ENCODE measurements around the gene OR2C3. TPM values are rescaled to one million over a fixed set of nuclear protein-coding genes. Genes with fewer than 3 reads are reported as not detected.
"Not testable (repeated sequence)": the region's sequence is repeated elsewhere in the genome, so short reads cannot be mapped to it uniquely, and the experiment has no call there.

OR2C3 gene
- polyA plus RNA-seq, 6 donors from 2014 or later = not detected

GRCh38 chr1:247539215-247539614, 3.0 kb upstream of the OR2C3 start:
- H3K4me1 Mint-ChIP-seq = peaks cover 4 to 11% (median 11%) of the 10 kb centered on the region in 3 donors
- ATAC-seq (ENCODE audit: low read depth in 2 of 2) (no peak), DNase-seq (no peak)
- H3K9me3 Mint-ChIP-seq = peaks cover 0 to 8% (median 0%) of the 10 kb centered on the region in 7 donors
- H3K36me3 Mint-ChIP-seq = no peaks in the 10 kb centered on the region
- H3K27ac Mint-ChIP-seq = no peak overlapping the region
- no peak overlapping the region for H3K4me3 Mint-ChIP-seq
- peaks cover 0 to 12% (median 6%) of the 10 kb centered on the region in 3 donors for H3K27me3 Mint-ChIP-seq

- DNase-seq = no peak
- Mint-ChIP-seq H3K27ac (no peak overlapping the region), H3K36me3 (no peaks in the 10 kb centered on the region), H3K4me3 (no peak overlapping the region), H3K9me3 (peaks cover 0 to 8% (median 0%) of the 10 kb centered on the region in 7 donors), H3K4me1 (peaks cover 4 to 11% (median 11%) of the 10 kb centered on the region in 3 donors), H3K27me3 (peaks cover 0 to 12% (median 6%) of the 10 kb centered on the region in 3 donors)
- no peak for ATAC-seq (ENCODE audit: low read depth in 2 of 2)
These were observed 2.3 kb upstream of the OR2C3 start for GRCh38 chr1:247538561-247538960.

GRCh38 chr1:247535402-247535801, 838 bp downstream of the OR2C3 start:
- ATAC-seq (ENCODE audit: low read depth in 2 of 2) (no peak), DNase-seq (no peak)
- no peaks in the 10 kb centered on the region for H3K36me3 Mint-ChIP-seq
- H3K27me3 Mint-ChIP-seq = peaks cover 0 to 14% (median 11%) of the 10 kb centered on the region in 3 donors
- peaks cover 0 to 8% (median 0%) of the 10 kb centered on the region in 7 donors for H3K9me3 Mint-ChIP-seq
- no peak overlapping the region for H3K4me3 Mint-ChIP-seq
- no peak overlapping the region for H3K27ac Mint-ChIP-seq
- H3K4me1 Mint-ChIP-seq = peaks cover 2 to 8% (median 8%) of the 10 kb centered on the region in 3 donors

GRCh38 chr1:247531937-247532336, 4.3 kb downstream of the OR2C3 start:
- Mint-ChIP-seq H3K27me3 (peaks cover 4 to 14% (median 6%) of the 10 kb centered on the region in 3 donors), H3K4me1 (no peaks in the 10 kb centered on the region), H3K9me3 (no peaks in the 10 kb centered on the region), H3K36me3 (no peaks in the 10 kb centered on the region), H3K4me3 (no peak overlapping the region), H3K27ac (no peak overlapping the region)
- DNase-seq (no peak), ATAC-seq (ENCODE audit: low read depth in 2 of 2) (no peak)

GRCh38 chr1:247530785-247531184, 5.5 kb downstream of the OR2C3 start:
- no peaks in the 10 kb centered on the region for H3K4me1 Mint-ChIP-seq
- H3K4me3 Mint-ChIP-seq = no peak overlapping the region
- no peaks in the 10 kb centered on the region for H3K9me3 Mint-ChIP-seq
- DNase-seq = no peak
- no peak overlapping the region for H3K27ac Mint-ChIP-seq
- no peaks in the 10 kb centered on the region for H3K36me3 Mint-ChIP-seq
- ATAC-seq (ENCODE audit: low read depth in 2 of 2) = no peak
- H3K27me3 Mint-ChIP-seq = peaks cover 4 to 17% (median 6%) of the 10 kb centered on the region in 3 donors

- no peaks in the 10 kb centered on the region for H3K36me3 Mint-ChIP-seq
- H3K27ac Mint-ChIP-seq = no peak overlapping the region
- no peaks in the 10 kb centered on the region for H3K4me1 Mint-ChIP-seq
- DNase-seq (no peak), ATAC-seq (ENCODE audit: low read depth in 2 of 2) (no peak)
- H3K9me3 Mint-ChIP-seq = peaks cover 0 to 2% (median 0%) of the 10 kb centered on the region in 7 donors
- no peak overlapping the region for H3K4me3 Mint-ChIP-seq
- H3K27me3 Mint-ChIP-seq = peaks cover 4 to 21% (median 10%) of the 10 kb centered on the region in 3 donors
These were observed 6.4 kb downstream of the OR2C3 start for GRCh38 chr1:247529771-247530355.

GRCh38 chr1:247528812-247529474, 7.3 kb downstream of the OR2C3 start:
- H3K9me3 Mint-ChIP-seq = peaks cover 0 to 5% (median 0%) of the 10 kb centered on the region in 7 donors
- peaks cover 4 to 26% (median 10%) of the 10 kb centered on the region in 3 donors for H3K27me3 Mint-ChIP-seq
- ATAC-seq (ENCODE audit: low read depth in 2 of 2) (no peak), DNase-seq (no peak)
- H3K4me3 Mint-ChIP-seq = no peak overlapping the region
- no peak overlapping the region for H3K27ac Mint-ChIP-seq
- H3K4me1 Mint-ChIP-seq = no peaks in the 10 kb centered on the region
- no peaks in the 10 kb centered on the region for H3K36me3 Mint-ChIP-seq

GRCh38 chr1:247521886-247522285, 14.4 kb downstream of the OR2C3 start:
- ATAC-seq (ENCODE audit: low read depth in 2 of 2) = not testable (repeated sequence)

GRCh38 chr1:247518613-247518891, 17.7 kb downstream of the OR2C3 start:
- peaks cover 0 to 19% (median 6%) of the 10 kb centered on the region in 7 donors for H3K9me3 Mint-ChIP-seq
- H3K27me3 Mint-ChIP-seq = peaks cover 14 to 36% (median 23%) of the 10 kb centered on the region in 3 donors
- no peak for ATAC-seq (ENCODE audit: low read depth in 2 of 2)
- H3K36me3 Mint-ChIP-seq = no peaks in the 10 kb centered on the region
- H3K27ac Mint-ChIP-seq = no peak overlapping the region
- H3K4me3 Mint-ChIP-seq = peak overlapping the region in 3 of 8 donors; percentile 7 to 77 (median 68)
- no peak for DNase-seq
- no peaks in the 10 kb centered on the region for H3K4me1 Mint-ChIP-seq

More at GRCh38 chr1:247521886-247522285, 14.4 kb downstream of the OR2C3 start:
- not testable (repeated sequence) for H3K36me3 Mint-ChIP-seq, H3K27ac Mint-ChIP-seq, H3K4me1 Mint-ChIP-seq, H3K4me3 Mint-ChIP-seq, DNase-seq
- H3K27me3 Mint-ChIP-seq = peaks cover 2 to 31% (median 4%) of the 10 kb centered on the region in 3 donors
- H3K9me3 Mint-ChIP-seq = peaks cover 0 to 14% (median 6%) of the 10 kb centered on the region in 7 donors

GRCh38 chr1:247517795-247518612, 18.2 kb downstream of the OR2C3 start:
- Mint-ChIP-seq H3K4me3 (peak overlapping the region in 4 of 8 donors; percentile 7 to 77 (median 60)), H3K27ac (no peak overlapping the region), H3K27me3 (peaks cover 14 to 36% (median 23%) of the 10 kb centered on the region in 3 donors), H3K9me3 (peaks cover 0 to 16% (median 3%) of the 10 kb centered on the region in 7 donors), H3K36me3 (no peaks in the 10 kb centered on the region), H3K4me1 (no peaks in the 10 kb centered on the region)
- ATAC-seq (ENCODE audit: low read depth in 2 of 2) (peak in 1 of 2 donors; percentile 61), DNase-seq (peak; percentile 5)

- H3K27me3 Mint-ChIP-seq = peaks cover under 1 to 14% (median 2%) of the 10 kb centered on the region in 3 donors
- no peak overlapping the region for H3K27ac Mint-ChIP-seq
- no peaks in the 10 kb centered on the region for H3K4me1 Mint-ChIP-seq
- no peak overlapping the region for H3K4me3 Mint-ChIP-seq
- H3K36me3 Mint-ChIP-seq = no peaks in the 10 kb centered on the region
- H3K9me3 Mint-ChIP-seq = peaks cover 0 to 4% (median 0%) of the 10 kb centered on the region in 7 donors
- DNase-seq = no peak
- ATAC-seq (ENCODE audit: low read depth in 2 of 2) = no peak
These were observed 29.4 kb downstream of the OR2C3 start for GRCh38 chr1:247506831-247507230.

- H3K4me1 Mint-ChIP-seq = no peaks in the 10 kb centered on the region
- ATAC-seq (ENCODE audit: low read depth in 2 of 2) (no peak), DNase-seq (no peak)
- no peak overlapping the region for H3K4me3 Mint-ChIP-seq
- H3K27me3 Mint-ChIP-seq = peaks cover 2 to 6% (median 5%) of the 10 kb centered on the region in 3 donors
- no peaks in the 10 kb centered on the region for H3K9me3 Mint-ChIP-seq
- no peak overlapping the region for H3K27ac Mint-ChIP-seq
- H3K36me3 Mint-ChIP-seq = no peaks in the 10 kb centered on the region
These were observed 35.4 kb downstream of the OR2C3 start for GRCh38 chr1:247500865-247501264.

- Mint-ChIP-seq H3K36me3 (no peaks in the 10 kb centered on the region), H3K9me3 (peaks cover 0 to 2% (median 0%) of the 10 kb centered on the region in 7 donors), H3K27me3 (peaks cover 10 to 12% (median 12%) of the 10 kb centered on the region in 3 donors), H3K4me3 (no peak overlapping the region), H3K27ac (no peak overlapping the region), H3K4me1 (no peaks in the 10 kb centered on the region)
- ATAC-seq (ENCODE audit: low read depth in 2 of 2) (no peak), DNase-seq (no peak)
These were observed 39.5 kb downstream of the OR2C3 start for GRCh38 chr1:247496581-247497285.
